Measurements from ENCODE around the gene CARS1.

The CARS1 gene

GRCh38 chr11:3057069-3057963, at the start of gene CARS1:
Gene CARS1, minus strand, starts transcription at chr11:3057423. Its CDS starts 56 bp downstream, at chr11:3057367.
- peak; percentile 98 for DNase-seq

GRCh38 chr11:3105791-3106735, 48.8 kb upstream of the CARS1 start:
- DNase-seq: no peak

GRCh38 chr11:3104961-3105790, 48.0 kb upstream of the CARS1 start:
- no peak for DNase-seq

- DNase-seq: no peak
Measured at GRCh38 chr11:3104051-3104714, 47.0 kb upstream of the CARS1 start.

- no peak for DNase-seq
Measured at GRCh38 chr11:3103076-3103475, 45.9 kb upstream of the CARS1 start.

- DNase-seq: no peak
Measured at GRCh38 chr11:3102641-3102921, 45.4 kb upstream of the CARS1 start.

- DNase-seq: no peak
Measured at GRCh38 chr11:3101921-3102640, 44.9 kb upstream of the CARS1 start.

GRCh38 chr11:3099178-3099577, 42.0 kb upstream of the CARS1 start:
- DNase-seq: no peak

- DNase-seq: no peak
Measured at GRCh38 chr11:3096909-3097530, 39.8 kb upstream of the CARS1 start.

GRCh38 chr11:3095712-3096361, 38.6 kb upstream of the CARS1 start:
- peak; percentile 74 for DNase-seq

- no peak for DNase-seq
Measured at GRCh38 chr11:3094223-3094824, 37.1 kb upstream of the CARS1 start.

GRCh38 chr11:3093281-3094191, 36.3 kb upstream of the CARS1 start:
- DNase-seq: peak; percentile 22

- DNase-seq: peak; percentile 21
Measured at GRCh38 chr11:3092603-3093141, 35.4 kb upstream of the CARS1 start.

- peak; percentile 74 for DNase-seq
Measured at GRCh38 chr11:3091846-3092602, 34.8 kb upstream of the CARS1 start.

GRCh38 chr11:3091081-3091845, 34.0 kb upstream of the CARS1 start:
- no peak for DNase-seq

GRCh38 chr11:3090096-3090901, 33.1 kb upstream of the CARS1 start:
- peak; percentile 23 for DNase-seq
